SHP77 treated with DMSO at 0.1 percent for 48 hours (cell line): ENCODE data around the gene GID8.
"Not testable (repeated sequence)": the region's sequence is repeated elsewhere in the genome, so short reads cannot be mapped to it uniquely, and the experiment has no call there.

ENCODE experiments used
- DNase-seq: peaks from one replicate; lab custom pipeline; 2025; lab: John Stamatoyannopoulos, UW

The GID8 gene

GRCh38 chr20:62922451-62922921 lies 15.5 kb upstream of the GID8 start:
- DNase-seq, result no peak

- not testable (repeated sequence) for DNase-seq
Measured at GRCh38 chr20:62923059-62923668, 14.8 kb upstream of the GID8 start.

GRCh38 chr20:62923669-62924441 lies 14.1 kb upstream of the GID8 start:
- no peak for DNase-seq

- no peak for DNase-seq
Measured at GRCh38 chr20:62924442-62925075, 13.4 kb upstream of the GID8 start.

- DNase-seq, result no peak
Measured at GRCh38 chr20:62925076-62925419, 12.9 kb upstream of the GID8 start.

- DNase-seq, result no peak
Measured at GRCh38 chr20:62925420-62926228, 12.3 kb upstream of the GID8 start.

- DNase-seq, result peak; percentile 83
Measured at GRCh38 chr20:62926229-62927127, 11.5 kb upstream of the GID8 start, which contains the start of gene DIDO1. TSS of gene DIDO1 (minus strand) at chr20:62926505.

GRCh38 chr20:62927128-62927705 lies 10.7 kb upstream of the GID8 start:
- DNase-seq, result no peak

GRCh38 chr20:62928246-62928939 lies 9.6 kb upstream of the GID8 start:
- DNase-seq, result no peak

GRCh38 chr20:62929051-62929538 lies 8.9 kb upstream of the GID8 start:
- DNase-seq, result no peak

- no peak for DNase-seq
Measured at GRCh38 chr20:62931464-62931863, 6.5 kb upstream of the GID8 start.

GRCh38 chr20:62933966-62934365 lies 4.0 kb upstream of the GID8 start:
- DNase-seq, result no peak

GRCh38 chr20:62935204-62935967 lies 2.6 kb upstream of the GID8 start:
- DNase-seq, result no peak

- no peak for DNase-seq
Measured at GRCh38 chr20:62935968-62936585, 1.9 kb upstream of the GID8 start.

- DNase-seq, result peak; percentile 96
Measured at GRCh38 chr20:62937268-62938104, 461 bp upstream of the GID8 start.

GRCh38 chr20:62940875-62941274 lies 2.9 kb downstream of the GID8 start:
- DNase-seq, result no peak

- no peak for DNase-seq
Measured at GRCh38 chr20:62941792-62942191, 3.8 kb downstream of the GID8 start.

- no peak for DNase-seq
Measured at GRCh38 chr20:62942456-62942855, 4.5 kb downstream of the GID8 start.
